VCaP (cell line): ENCODE measurements around the gene SPECC1L.

Experiments used
- H3K27ac ChIP-seq: fragments of 450-650 bp; 2 replicates; pipeline ENCODE4 v1.5.1; 2017
- TF ChIP-seq, protein P1 (sequence below): fragments of 450-650 bp; conservative IDR thresholded peaks from 2 replicates; pipeline ENCODE4 v1.5.1; 2017; ENCODE audit warnings: mild to moderate bottlenecking, moderate library complexity

Gene SPECC1L

DNA sequence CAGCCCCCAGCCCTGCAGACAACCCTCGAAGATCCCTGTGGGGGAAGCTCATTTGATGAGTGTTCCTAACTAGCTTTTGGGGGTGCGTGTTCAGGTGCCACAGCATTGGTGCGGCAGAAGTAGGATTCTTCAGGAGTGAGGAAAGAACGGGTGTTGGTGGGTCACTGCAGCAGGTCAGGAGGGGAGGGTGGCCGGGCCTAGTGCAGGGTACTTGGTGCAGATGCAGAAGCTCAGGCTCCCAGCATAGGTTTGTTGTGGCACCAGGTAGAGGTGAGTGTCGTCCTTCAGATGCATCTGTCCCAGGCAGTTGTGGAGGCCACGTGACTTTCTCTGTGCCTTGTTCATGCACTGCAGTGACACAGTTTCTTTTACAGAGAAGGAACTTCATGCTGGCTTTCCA, 141.6 kb downstream of the SPECC1L start:
- TF ChIP-seq, protein P1, sequence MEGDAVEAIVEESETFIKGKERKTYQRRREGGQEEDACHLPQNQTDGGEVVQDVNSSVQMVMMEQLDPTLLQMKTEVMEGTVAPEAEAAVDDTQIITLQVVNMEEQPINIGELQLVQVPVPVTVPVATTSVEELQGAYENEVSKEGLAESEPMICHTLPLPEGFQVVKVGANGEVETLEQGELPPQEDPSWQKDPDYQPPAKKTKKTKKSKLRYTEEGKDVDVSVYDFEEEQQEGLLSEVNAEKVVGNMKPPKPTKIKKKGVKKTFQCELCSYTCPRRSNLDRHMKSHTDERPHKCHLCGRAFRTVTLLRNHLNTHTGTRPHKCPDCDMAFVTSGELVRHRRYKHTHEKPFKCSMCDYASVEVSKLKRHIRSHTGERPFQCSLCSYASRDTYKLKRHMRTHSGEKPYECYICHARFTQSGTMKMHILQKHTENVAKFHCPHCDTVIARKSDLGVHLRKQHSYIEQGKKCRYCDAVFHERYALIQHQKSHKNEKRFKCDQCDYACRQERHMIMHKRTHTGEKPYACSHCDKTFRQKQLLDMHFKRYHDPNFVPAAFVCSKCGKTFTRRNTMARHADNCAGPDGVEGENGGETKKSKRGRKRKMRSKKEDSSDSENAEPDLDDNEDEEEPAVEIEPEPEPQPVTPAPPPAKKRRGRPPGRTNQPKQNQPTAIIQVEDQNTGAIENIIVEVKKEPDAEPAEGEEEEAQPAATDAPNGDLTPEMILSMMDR, result no peak
- H3K27ac ChIP-seq, result no peak overlapping the region

DNA sequence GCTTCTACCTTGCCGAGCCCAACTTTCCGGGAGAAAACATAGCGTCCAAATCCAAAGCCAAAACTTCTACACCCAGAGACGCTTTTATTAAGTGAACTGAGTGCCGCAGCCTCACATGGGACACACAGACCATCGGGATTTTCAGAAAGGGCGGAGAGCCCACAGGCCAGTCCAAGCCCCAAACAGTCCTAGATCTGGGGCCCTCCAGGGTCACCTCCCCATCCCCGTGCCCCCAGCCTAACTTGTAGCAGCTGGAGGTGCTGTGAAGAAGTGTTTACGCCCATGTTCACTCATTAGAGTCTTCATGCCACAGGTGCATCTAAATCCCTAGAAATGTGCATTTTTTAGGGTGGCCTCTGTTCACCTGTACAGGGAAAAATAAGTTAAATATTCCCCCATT, 142.6 kb downstream of the SPECC1L start:
- TF ChIP-seq, protein P1, result no peak
- H3K27ac ChIP-seq, result no peak overlapping the region

DNA sequence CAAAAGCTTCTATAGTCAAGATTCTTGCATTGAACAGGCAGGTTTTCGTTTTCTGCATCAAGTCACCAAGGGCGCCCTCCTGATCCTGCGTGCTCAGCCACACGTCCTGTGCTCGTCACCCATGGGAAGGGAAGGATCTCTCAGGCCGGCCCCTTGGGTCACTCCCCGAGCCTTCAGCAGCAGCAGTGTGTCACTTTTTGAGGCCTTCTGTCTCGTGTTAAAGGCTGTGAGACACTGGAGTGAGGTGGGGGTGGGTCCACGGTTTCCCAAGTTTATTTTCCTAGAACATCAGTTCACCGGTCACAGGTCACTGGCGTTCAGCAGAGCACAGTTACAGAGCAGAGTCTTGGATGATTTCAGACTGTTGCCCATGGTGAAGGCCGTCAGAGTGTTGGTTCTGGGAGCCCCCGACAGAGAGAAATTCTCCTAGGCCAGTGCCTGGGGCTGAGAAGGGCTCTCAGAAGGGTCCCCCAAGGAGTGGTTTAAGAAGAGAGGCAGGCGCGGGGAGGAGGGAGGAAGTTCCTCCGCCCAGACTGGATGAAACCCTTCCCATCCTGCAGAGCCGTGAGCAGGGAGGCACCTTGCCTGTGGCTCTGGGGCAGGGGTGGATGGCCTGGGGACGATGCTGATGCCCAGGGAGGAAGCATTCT, 143.2 kb downstream of the SPECC1L start:
- H3K27ac ChIP-seq, result no peak overlapping the region
- TF ChIP-seq, protein P1, result no peak

DNA sequence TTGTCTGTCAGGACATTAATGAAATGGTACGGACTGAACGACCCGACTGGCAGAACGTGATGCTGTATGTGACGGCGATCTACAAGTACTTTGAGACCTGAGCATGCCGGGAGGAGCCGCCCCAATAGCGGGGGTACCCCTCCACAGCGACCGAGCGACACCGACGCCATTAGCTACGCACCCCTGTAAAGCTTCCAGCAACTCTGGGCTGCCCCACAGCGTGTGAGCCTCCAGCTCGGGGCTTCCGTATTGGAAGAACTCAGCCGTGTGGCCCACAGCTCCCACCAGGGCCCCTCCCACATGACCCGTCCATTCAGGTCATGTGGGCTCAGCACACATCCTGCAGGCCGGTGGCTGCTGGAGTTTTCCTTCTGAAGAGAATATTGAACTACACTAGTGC, 143.9 kb downstream of the SPECC1L start:
- no peak overlapping the region for H3K27ac ChIP-seq
- TF ChIP-seq, protein P1, result no peak

DNA sequence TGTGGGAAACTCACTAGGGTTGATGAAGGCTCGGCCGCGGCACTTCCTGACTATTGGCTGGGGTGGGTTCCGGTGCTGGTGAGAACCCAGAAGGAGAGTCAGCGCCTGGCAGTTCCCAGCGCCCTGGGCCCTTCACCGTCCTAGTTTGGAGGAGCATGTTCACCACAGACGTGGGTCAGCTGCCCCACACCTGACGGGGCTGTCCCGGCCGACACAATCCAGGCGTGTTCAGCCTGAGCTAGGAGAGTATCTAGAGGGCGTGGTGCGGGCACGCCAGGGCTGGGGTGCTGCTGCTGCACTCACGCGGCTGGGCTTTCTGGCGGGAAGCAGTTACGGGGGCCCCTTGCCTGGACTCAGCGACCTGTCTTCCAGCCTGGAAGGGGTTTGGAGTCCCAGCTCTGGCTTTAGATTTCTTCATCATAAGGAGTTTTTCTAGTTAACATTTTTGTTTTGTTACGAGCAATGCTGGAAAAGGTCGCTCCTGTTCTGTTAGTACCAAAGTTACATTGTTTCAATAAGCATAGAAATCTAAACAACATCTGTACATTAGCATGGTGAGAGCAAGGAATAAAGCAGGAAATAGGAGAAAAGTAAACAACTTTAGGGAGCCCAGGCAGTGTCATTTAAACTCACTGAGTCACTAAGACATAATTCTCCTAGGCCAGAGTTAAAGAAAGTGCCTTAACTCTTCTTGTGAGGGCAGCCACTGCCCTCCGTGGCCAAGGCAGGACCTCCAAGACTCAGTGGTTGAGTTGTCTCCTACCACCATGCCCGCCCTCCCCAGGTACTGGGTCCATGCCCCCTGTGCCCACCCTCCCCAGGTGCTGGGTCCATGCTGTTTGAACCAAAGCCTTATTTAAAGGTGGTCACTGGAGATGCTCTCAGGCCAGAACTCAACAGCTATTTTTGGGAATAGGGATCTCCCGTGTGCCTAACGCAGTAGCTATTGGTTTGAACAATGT, 144.6 kb downstream of the SPECC1L start:
- no peak overlapping the region for H3K27ac ChIP-seq
- TF ChIP-seq, protein P1, result no peak

GRCh38 chr22:24416095-24416494, 145.5 kb downstream of the SPECC1L start:
- H3K27ac ChIP-seq, result no peak overlapping the region
- TF ChIP-seq, protein P1, result no peak

GRCh38 chr22:24416611-24417010, 146.0 kb downstream of the SPECC1L start:
- no peak overlapping the region for H3K27ac ChIP-seq
- TF ChIP-seq, protein P1, result no peak
